Neural progenitor cell (in vitro differentiated cells): Measurements from ENCODE around the gene CCNK. TPM values are rescaled to one million over a fixed set of nuclear protein-coding genes. Genes with fewer than 3 reads are reported as not detected.

Experiments used
- DNase-seq: peaks from one replicate; pipeline ENCODE4 v3.0.0-alpha.2; 2016; ENCODE audit warnings: low spot score
- H2AFZ ChIP-seq: fragments of 200-600 bp; sonication (generic); replicated peaks from 2 replicates; pipeline ENCODE4 v1.6.1; 2016; ENCODE audit warnings: antibody characterized with exemption
- H3F3A ChIP-seq: fragments of 200-600 bp; sonication (generic); 2 replicates; pipeline ENCODE4 v1.6.1; 2016; ENCODE audit warnings: antibody characterized with exemption, low read depth
- H3K27ac ChIP-seq: fragments of 200-600 bp; sonication (generic); 2 replicates; pipeline ENCODE4 v1.5.1; 2016; ENCODE audit warnings: mild to moderate bottlenecking
- H3K27me3 ChIP-seq: fragments of 200-600 bp; sonication (generic); 2 replicates; pipeline ENCODE4 v1.6.1; 2016; ENCODE audit warnings: mild to moderate bottlenecking, moderate library complexity
- H3K36me3 ChIP-seq: fragments of 200-600 bp; sonication (generic); 2 replicates; pipeline ENCODE4 v1.5.1; 2016
- H3K4me1 ChIP-seq: fragments of 200-600 bp; sonication (generic); 2 replicates; pipeline ENCODE4 v1.6.1; 2016; ENCODE audit warnings: mixed run types
- H3K4me2 ChIP-seq: fragments of 200-600 bp; sonication (generic); 2 replicates; pipeline ENCODE4 v1.6.1; 2016
- H3K4me3 ChIP-seq: fragments of 200-600 bp; sonication (generic); 2 replicates; pipeline ENCODE4 v1.5.1; 2016
- H3K79me2 ChIP-seq: fragments of 200-600 bp; sonication (generic); 2 replicates; pipeline ENCODE4 v1.6.1; 2016; ENCODE audit warnings: low read depth
- H3K9ac ChIP-seq: fragments of 200-600 bp; sonication (generic); 2 replicates; pipeline ENCODE4 v1.6.1; 2016
- H3K9me3 ChIP-seq: fragments of 200-600 bp; sonication (generic); 2 replicates; pipeline ENCODE4 v1.5.1; 2016; ENCODE audit warnings: low read depth
- H4K20me1 ChIP-seq: fragments of 200-600 bp; sonication (generic); 2 replicates; pipeline ENCODE4 v1.6.1; 2016; ENCODE audit warnings: low read depth
- H3K27ac Mint-ChIP-seq: 3 replicates; pipeline ENCODE4 v1.8.0; 2021; ENCODE audit warnings: mixed read lengths
- H3K27me3 Mint-ChIP-seq: 2 replicates; pipeline ENCODE4 v1.8.0; 2022; ENCODE audit warnings: low read depth, mild to moderate bottlenecking, inconsistent platforms, moderate library complexity, mixed read lengths; ENCODE audit not compliant: insufficient read depth
- H3K36me3 Mint-ChIP-seq: 3 replicates; pipeline ENCODE4 v1.8.0; 2021; ENCODE audit warnings: mixed read lengths
- H3K4me1 Mint-ChIP-seq: 3 replicates; pipeline ENCODE4 v1.8.0; 2021; ENCODE audit warnings: mixed read lengths
- H3K4me3 Mint-ChIP-seq: 3 replicates; pipeline ENCODE4 v1.8.0; 2021; ENCODE audit warnings: mild to moderate bottlenecking, moderate library complexity, mixed read lengths
- H3K9me3 Mint-ChIP-seq: 3 replicates; pipeline ENCODE4 v1.8.0; 2020; ENCODE audit warnings: mixed read lengths
- CTCF ChIP-seq: fragments of 200-600 bp; sonication (generic); IDR thresholded peaks from 2 replicates; pipeline ENCODE4 v1.5.1; 2017; ENCODE audit warnings: antibody characterized with exemption, mild to moderate bottlenecking
- EZH2 ChIP-seq: fragments of 200-600 bp; sonication (generic); IDR thresholded peaks from 2 replicates; pipeline ENCODE4 v1.6.1; 2017; ENCODE audit warnings: antibody characterized with exemption, mild to moderate bottlenecking, moderate library complexity
- EZH2phosphoT487 ChIP-seq: fragments of 200-600 bp; sonication (generic); IDR thresholded peaks from 2 replicates; pipeline ENCODE4 v1.6.1; 2017; ENCODE audit warnings: antibody characterized with exemption
- total RNA-seq: library from RNA; depleted of rRNA; stranded (reverse); fragments of >200 nt; gene quantifications from 2 replicates; pipeline ENCODE4 v1.2.3, GENCODE V29; 2015; ENCODE audit warnings: low replicate concordance

CCNK gene
- total RNA-seq, 1 donor from 2014 or later, result 19.0 TPM

- TF ChIP-seq EZH2, result no peak
- Mint-ChIP-seq H3K9me3 (no peaks in the 10 kb centered on the region), H3K27ac (no peak overlapping the region), H3K4me3 (no peak overlapping the region), H3K4me1 (peaks cover 4% of the 10 kb centered on the region), H3K36me3 (peaks cover 23% of the 10 kb centered on the region), H3K27me3 (peaks cover 2% of the 10 kb centered on the region)
- H3K9ac ChIP-seq, result no peak overlapping the region
- no peaks in the 10 kb centered on the region for H3F3A ChIP-seq
- H3K9me3 ChIP-seq, result no peaks in the 10 kb centered on the region
- no peaks in the 10 kb centered on the region for H3K36me3 ChIP-seq
- H2AFZ ChIP-seq, result no peak overlapping the region
- H4K20me1 ChIP-seq, result peaks cover 5% of the 10 kb centered on the region
- H3K27ac ChIP-seq, result no peak overlapping the region
- no peaks in the 10 kb centered on the region for H3K27me3 ChIP-seq
- H3K4me2 ChIP-seq, result no peak overlapping the region
- DNase-seq, result no peak
- no peaks in the 10 kb centered on the region for H3K4me1 ChIP-seq
- no peaks in the 10 kb centered on the region for H3K79me2 ChIP-seq
- no peak overlapping the region for H3K4me3 ChIP-seq
These were observed 35.3 kb upstream of the CCNK start for GRCh38 chr14:99445931-99446330.

- Histone ChIP-seq H3K4me2 (no peak overlapping the region), H3K79me2 (no peaks in the 10 kb centered on the region), H3K9ac (no peak overlapping the region), H3K27ac (no peak overlapping the region), H3K36me3 (no peaks in the 10 kb centered on the region), H3K4me1 (no peaks in the 10 kb centered on the region), H4K20me1 (peaks cover 5% of the 10 kb centered on the region), H3F3A (no peaks in the 10 kb centered on the region), H3K4me3 (no peak overlapping the region), H2AFZ (no peak overlapping the region), H3K9me3 (no peaks in the 10 kb centered on the region), H3K27me3 (no peaks in the 10 kb centered on the region)
- H3K4me1 Mint-ChIP-seq, result no peaks in the 10 kb centered on the region
- no peak for DNase-seq
- TF ChIP-seq EZH2 (no peak), CTCF (no peak), EZH2phosphoT487 (no peak)
- H3K36me3 Mint-ChIP-seq, result peaks cover 16% of the 10 kb centered on the region
- H3K27me3 Mint-ChIP-seq, result peaks cover 2% of the 10 kb centered on the region
- no peaks in the 10 kb centered on the region for H3K9me3 Mint-ChIP-seq
- H3K4me3 Mint-ChIP-seq, result no peak overlapping the region
- no peak overlapping the region for H3K27ac Mint-ChIP-seq
These were observed 33.5 kb upstream of the CCNK start for GRCh38 chr14:99447739-99448138.

DNA sequence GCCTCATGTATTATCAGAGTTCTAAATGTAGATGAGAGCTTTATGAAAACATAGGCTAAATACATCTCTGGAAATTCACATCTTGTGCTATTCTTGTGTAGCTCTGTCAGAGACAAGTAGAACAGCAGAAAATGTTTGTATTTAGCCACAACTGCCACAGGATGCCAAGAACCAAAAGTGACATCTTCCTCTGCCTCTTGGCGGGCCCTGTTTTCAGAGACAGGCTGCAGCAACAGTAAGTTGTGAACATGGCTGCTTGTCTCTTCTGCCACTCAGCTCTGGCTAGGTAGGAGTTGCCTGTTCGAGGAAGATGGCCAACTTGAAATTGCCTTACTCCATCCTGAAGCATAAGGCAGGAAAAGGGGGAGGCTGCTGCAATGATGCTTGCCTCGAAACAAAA lies 30.9 kb upstream of the CCNK start:
- no peaks in the 10 kb centered on the region for H3K79me2 ChIP-seq
- no peak for DNase-seq
- Mint-ChIP-seq H3K4me3 (no peak overlapping the region), H3K4me1 (no peaks in the 10 kb centered on the region), H3K27ac (no peak overlapping the region), H3K36me3 (peaks cover 16% of the 10 kb centered on the region), H3K9me3 (no peaks in the 10 kb centered on the region), H3K27me3 (peaks cover 2% of the 10 kb centered on the region)
- H3K36me3 ChIP-seq, result no peaks in the 10 kb centered on the region
- H3K4me2 ChIP-seq, result no peak overlapping the region
- TF ChIP-seq EZH2phosphoT487 (no peak), CTCF (no peak), EZH2 (no peak)
- H3K27ac ChIP-seq, result no peak overlapping the region
- H3K4me1 ChIP-seq, result no peaks in the 10 kb centered on the region
- no peak overlapping the region for H3K9ac ChIP-seq
- H3K9me3 ChIP-seq, result no peaks in the 10 kb centered on the region
- no peak overlapping the region for H3K4me3 ChIP-seq
- peaks cover 5% of the 10 kb centered on the region for H4K20me1 ChIP-seq
- no peak overlapping the region for H2AFZ ChIP-seq
- no peaks in the 10 kb centered on the region for H3F3A ChIP-seq
- H3K27me3 ChIP-seq, result no peaks in the 10 kb centered on the region

GRCh38 chr14:99451234-99451633 lies 30.0 kb upstream of the CCNK start:
- Histone ChIP-seq H3K9ac (no peak overlapping the region), H3K27me3 (no peaks in the 10 kb centered on the region), H4K20me1 (no peaks in the 10 kb centered on the region), H3K4me2 (no peak overlapping the region), H2AFZ (no peak overlapping the region), H3K4me3 (no peak overlapping the region), H3K9me3 (no peaks in the 10 kb centered on the region), H3K27ac (no peak overlapping the region), H3K36me3 (no peaks in the 10 kb centered on the region), H3F3A (no peaks in the 10 kb centered on the region), H3K4me1 (no peaks in the 10 kb centered on the region), H3K79me2 (no peaks in the 10 kb centered on the region)
- H3K27me3 Mint-ChIP-seq, result peaks cover 2% of the 10 kb centered on the region
- no peak overlapping the region for H3K4me3 Mint-ChIP-seq
- no peak for DNase-seq
- H3K4me1 Mint-ChIP-seq, result no peaks in the 10 kb centered on the region
- no peaks in the 10 kb centered on the region for H3K9me3 Mint-ChIP-seq
- H3K36me3 Mint-ChIP-seq, result peaks cover 18% of the 10 kb centered on the region
- TF ChIP-seq CTCF, result no peak
- TF ChIP-seq EZH2, result no peak
- no peak for TF ChIP-seq EZH2phosphoT487
- no peak overlapping the region for H3K27ac Mint-ChIP-seq
